ENCODE data around the gene LMOD1.

The LMOD1 gene

DNA sequence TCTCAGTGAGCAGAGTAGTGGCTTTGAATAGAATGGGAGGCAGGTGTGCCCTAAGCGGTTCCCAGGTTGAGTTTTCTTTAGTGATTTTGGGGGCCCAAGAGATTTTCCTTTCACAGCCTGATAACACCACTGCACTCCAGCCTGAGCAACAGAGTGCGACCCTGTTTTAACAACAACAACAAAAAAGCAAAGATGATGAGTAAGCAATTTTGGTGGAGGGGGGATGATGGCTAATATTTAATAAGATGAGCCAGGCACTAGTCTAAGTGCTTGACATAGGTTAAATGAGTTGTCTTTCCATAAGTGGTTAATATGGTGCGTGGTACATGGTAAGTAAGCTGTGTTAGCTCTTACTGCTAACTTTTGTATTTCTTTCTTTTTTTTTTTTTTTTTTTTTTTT, 38.1 kb upstream of the LMOD1 start:
- Mint-ChIP-seq H3K4me1 (peaks cover 13% of the 10 kb centered on the region), H3K27ac (no peak overlapping the region), H3K27me3 (ENCODE audit: low read depth) (no peaks in the 10 kb centered on the region), H3K4me3 (peak overlapping the region; percentile 95 to 99 (median 98)), H3K9me3 (no peaks in the 10 kb centered on the region), H3K36me3 (ENCODE audit: low read depth) (peaks cover 10% of the 10 kb centered on the region)
- TF ChIP-seq, protein P1, sequence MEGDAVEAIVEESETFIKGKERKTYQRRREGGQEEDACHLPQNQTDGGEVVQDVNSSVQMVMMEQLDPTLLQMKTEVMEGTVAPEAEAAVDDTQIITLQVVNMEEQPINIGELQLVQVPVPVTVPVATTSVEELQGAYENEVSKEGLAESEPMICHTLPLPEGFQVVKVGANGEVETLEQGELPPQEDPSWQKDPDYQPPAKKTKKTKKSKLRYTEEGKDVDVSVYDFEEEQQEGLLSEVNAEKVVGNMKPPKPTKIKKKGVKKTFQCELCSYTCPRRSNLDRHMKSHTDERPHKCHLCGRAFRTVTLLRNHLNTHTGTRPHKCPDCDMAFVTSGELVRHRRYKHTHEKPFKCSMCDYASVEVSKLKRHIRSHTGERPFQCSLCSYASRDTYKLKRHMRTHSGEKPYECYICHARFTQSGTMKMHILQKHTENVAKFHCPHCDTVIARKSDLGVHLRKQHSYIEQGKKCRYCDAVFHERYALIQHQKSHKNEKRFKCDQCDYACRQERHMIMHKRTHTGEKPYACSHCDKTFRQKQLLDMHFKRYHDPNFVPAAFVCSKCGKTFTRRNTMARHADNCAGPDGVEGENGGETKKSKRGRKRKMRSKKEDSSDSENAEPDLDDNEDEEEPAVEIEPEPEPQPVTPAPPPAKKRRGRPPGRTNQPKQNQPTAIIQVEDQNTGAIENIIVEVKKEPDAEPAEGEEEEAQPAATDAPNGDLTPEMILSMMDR (IDR thresholded peaks at IDR 0.05; ENCODE audit: unreplicated experiment in 3 of 3) = no peak

DNA sequence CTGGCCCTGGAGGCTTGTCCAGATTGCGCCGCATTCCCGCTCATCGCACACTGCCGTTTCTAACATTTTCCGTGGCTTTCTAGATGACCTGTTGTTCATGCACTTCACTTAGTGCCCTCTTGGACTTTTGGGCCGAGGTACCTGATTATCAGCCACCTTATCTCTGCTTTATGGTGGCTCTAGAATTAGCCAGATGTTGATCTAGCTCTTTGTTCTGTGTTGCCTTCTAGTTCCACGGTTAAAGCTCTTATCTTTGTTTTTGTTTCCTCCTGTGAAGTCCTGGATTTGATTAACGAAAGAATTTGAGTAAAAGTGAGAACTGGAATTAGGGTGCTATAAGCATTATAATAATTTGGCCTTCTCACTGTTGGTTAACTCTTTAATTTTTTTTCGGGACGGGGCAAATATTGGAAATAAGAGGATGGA, 37.0 kb upstream of the LMOD1 start:
- TF ChIP-seq, protein P1 (IDR thresholded peaks at IDR 0.05; ENCODE audit: unreplicated experiment in 3 of 3) = no peak
- Mint-ChIP-seq H3K4me1 (peaks cover 13% of the 10 kb centered on the region), H3K9me3 (no peaks in the 10 kb centered on the region), H3K27me3 (ENCODE audit: low read depth) (no peaks in the 10 kb centered on the region), H3K36me3 (ENCODE audit: low read depth) (peaks cover 5% of the 10 kb centered on the region), H3K4me3 (peak overlapping the region; percentile 95 to 99 (median 98)), H3K27ac (peak overlapping the region; percentile 78 to 97 (median 96))

DNA sequence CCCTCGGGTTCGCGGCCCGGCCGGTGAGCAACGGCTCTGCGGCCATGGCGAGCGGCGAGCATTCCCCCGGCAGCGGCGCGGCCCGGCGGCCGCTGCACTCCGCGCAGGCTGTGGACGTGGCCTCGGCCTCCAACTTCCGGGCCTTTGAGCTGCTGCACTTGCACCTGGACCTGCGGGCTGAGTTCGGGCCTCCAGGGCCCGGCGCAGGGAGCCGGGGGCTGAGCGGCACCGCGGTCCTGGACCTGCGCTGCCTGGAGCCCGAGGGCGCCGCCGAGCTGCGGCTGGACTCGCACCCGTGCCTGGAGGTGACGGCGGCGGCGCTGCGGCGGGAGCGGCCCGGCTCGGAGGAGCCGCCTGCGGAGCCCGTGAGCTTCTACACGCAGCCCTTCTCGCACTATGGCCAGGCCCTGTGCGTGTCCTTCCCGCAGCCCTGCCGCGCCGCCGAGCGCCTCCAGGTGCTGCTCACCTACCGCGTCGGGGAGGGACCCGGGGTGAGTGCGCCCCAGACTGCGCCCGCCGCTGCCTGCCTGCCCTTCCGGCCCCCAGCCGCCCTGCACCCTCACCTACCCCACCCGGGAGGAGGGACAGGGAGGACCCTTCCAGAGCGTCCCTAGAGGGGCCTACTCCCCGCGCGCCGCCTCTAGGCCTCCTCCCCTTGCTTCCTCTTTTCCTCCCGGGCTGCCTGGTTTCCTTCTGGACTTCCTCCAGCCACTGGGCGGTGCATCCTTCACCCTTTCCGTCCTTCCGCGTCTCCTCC, 36.5 kb upstream of the LMOD1 start, which contains the start of gene RNPEP:
Gene RNPEP (plus strand): TSS at position 26 of the 757 bp plus-strand sequence. CDS start 19 bp downstream, at position 45.
- Mint-ChIP-seq H3K4me1 (peaks cover 13% of the 10 kb centered on the region), H3K9me3 (no peaks in the 10 kb centered on the region), H3K27me3 (ENCODE audit: low read depth) (no peaks in the 10 kb centered on the region), H3K4me3 (peak within 1 kb of the TSS; percentile 95 to 99 (median 98)), H3K27ac (peak within 1 kb of the TSS; percentile 78 to 100 (median 99)), H3K36me3 (ENCODE audit: low read depth) (peaks cover 5% of the 10 kb centered on the region)
- TF ChIP-seq, protein P1 (IDR thresholded peaks at IDR 0.05; ENCODE audit: unreplicated experiment in 3 of 3) = peak in 2 of 3 experiments; percentile 9 to 24

DNA sequence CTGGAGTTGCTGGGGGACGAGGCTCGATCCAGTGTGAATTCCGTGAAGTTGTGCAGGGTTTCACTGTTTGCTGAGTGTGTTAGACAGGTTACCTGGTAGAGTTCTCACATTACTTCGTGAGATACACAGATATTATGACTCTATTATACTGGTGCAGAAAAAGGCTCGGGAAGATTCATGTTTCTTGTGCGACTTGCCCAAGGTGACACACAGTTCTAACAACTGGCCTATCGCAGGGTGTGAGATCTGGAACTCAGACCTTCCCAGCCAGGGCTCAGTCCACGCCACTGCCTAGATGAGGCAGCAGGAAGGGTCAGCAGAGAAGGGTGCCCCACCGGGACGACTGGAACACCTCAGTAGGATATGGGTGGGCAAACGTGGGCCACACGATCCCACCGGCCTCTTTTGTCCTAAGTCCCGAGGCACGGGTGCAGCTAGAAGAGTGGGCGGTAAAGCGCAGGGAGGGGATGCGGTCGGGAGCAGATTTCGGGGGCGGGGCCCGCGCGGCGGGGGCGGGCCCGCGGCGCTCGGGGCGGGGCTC, 35.8 kb upstream of the LMOD1 start:
- Mint-ChIP-seq H3K9me3 (no peaks in the 10 kb centered on the region), H3K27me3 (ENCODE audit: low read depth) (no peaks in the 10 kb centered on the region), H3K36me3 (ENCODE audit: low read depth) (peaks cover 5% of the 10 kb centered on the region), H3K4me3 (peak overlapping the region; percentile 93 to 98 (median 94)), H3K27ac (peak overlapping the region; percentile 67 to 100 (median 99)), H3K4me1 (peaks cover 11% of the 10 kb centered on the region)
- TF ChIP-seq, protein P1 (IDR thresholded peaks at IDR 0.05; ENCODE audit: unreplicated experiment in 3 of 3) = no peak

DNA sequence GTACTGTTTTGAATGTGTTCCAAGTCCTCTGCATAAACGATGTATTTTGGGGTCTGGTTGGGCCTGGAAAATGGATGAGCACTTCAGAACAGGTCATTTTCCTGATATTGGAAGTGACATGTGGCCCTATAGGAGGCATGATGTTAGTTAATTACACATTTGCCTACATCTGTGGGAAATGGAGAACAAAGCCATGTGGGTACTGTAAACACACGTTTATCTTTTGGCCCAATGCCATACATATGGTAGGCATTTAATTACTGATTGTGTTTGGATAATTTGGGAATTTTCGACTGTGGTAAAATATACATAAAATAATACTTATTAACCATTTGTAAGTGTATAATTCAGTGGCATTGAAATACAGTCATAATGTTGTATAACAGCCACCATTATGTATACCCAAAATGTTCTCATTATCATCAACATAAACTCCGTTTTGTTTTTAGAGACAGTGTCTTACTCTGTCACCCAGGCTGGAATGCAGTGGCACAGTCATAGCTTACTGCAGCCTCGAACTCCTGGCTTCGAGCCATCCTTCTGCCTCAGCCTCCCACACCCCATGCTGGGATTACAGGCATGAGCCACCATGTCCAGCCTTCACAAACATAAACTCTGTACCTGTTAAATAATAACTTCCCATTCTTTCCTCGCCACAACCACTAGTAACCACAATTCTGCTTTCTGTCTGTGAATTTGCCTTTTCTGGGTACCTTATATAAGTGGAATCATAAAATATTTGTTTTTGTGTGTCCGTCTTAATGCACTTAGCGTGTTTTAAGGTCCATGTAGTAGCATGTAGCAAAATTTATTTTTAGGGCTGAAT, 24.2 kb upstream of the LMOD1 start:
- Mint-ChIP-seq H3K27me3 (ENCODE audit: low read depth) (peaks cover 9% of the 10 kb centered on the region), H3K4me1 (no peaks in the 10 kb centered on the region), H3K9me3 (no peaks in the 10 kb centered on the region), H3K4me3 (no peak overlapping the region), H3K36me3 (ENCODE audit: low read depth) (peaks cover 39% of the 10 kb centered on the region), H3K27ac (no peak overlapping the region)
- TF ChIP-seq, protein P1 (IDR thresholded peaks at IDR 0.05; ENCODE audit: unreplicated experiment in 3 of 3) = no peak
